Coronary artery (tissue), 2 donors: ENCODE results near the gene DACT1.
A peak's percentile ranks its signal among the peaks of the same experiment; 100 is the strongest.

Experiments
- DNase-seq: peaks from one replicate; pipeline ENCODE4 v3.0.0-alpha.2; 2017; ENCODE audit warnings: low spot score
- H3K27ac ChIP-seq, 2 donors: fragments of 200-600 bp; sonication (generic); one replicate each; pipeline ENCODE4 v1.5.1; 2016 to 2019
- H3K4me3 ChIP-seq: fragments of 200-600 bp; sonication (generic); 2 replicates; pipeline ENCODE4 v1.5.1; 2016; ENCODE audit warnings: mild to moderate bottlenecking, moderate library complexity
- TF ChIP-seq, protein P1 (sequence below): fragments of 200-600 bp; sonication (generic); IDR thresholded peaks from one replicate; pipeline ENCODE4 v1.5.1; 2019; ENCODE audit warnings: antibody characterized with exemption

Gene DACT1

DNA sequence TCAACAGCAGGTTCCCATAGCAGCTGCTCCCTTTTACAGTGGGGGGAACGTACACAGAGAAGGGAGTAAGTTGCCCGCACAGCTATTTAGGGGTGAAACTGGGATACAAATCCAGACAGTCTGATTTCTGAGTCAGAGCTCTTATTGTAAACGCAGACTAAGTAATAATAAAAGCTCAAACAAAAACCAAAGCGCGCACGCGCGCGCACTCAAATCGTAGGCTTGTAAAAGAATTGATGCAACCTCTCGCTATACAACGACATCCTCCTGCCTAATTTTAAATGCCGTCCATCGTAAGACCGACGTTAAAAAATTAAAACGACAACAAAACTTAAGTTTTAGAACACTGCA lies 747 bp upstream of the DACT1 start:
- Histone ChIP-seq H3K4me3 (peak overlapping the region; percentile 95), H3K27ac (peak overlapping the region; percentile 96 to 97)
- TF ChIP-seq, protein P1, sequence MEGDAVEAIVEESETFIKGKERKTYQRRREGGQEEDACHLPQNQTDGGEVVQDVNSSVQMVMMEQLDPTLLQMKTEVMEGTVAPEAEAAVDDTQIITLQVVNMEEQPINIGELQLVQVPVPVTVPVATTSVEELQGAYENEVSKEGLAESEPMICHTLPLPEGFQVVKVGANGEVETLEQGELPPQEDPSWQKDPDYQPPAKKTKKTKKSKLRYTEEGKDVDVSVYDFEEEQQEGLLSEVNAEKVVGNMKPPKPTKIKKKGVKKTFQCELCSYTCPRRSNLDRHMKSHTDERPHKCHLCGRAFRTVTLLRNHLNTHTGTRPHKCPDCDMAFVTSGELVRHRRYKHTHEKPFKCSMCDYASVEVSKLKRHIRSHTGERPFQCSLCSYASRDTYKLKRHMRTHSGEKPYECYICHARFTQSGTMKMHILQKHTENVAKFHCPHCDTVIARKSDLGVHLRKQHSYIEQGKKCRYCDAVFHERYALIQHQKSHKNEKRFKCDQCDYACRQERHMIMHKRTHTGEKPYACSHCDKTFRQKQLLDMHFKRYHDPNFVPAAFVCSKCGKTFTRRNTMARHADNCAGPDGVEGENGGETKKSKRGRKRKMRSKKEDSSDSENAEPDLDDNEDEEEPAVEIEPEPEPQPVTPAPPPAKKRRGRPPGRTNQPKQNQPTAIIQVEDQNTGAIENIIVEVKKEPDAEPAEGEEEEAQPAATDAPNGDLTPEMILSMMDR, result no peak
- DNase-seq, result peak; percentile 78

DNA sequence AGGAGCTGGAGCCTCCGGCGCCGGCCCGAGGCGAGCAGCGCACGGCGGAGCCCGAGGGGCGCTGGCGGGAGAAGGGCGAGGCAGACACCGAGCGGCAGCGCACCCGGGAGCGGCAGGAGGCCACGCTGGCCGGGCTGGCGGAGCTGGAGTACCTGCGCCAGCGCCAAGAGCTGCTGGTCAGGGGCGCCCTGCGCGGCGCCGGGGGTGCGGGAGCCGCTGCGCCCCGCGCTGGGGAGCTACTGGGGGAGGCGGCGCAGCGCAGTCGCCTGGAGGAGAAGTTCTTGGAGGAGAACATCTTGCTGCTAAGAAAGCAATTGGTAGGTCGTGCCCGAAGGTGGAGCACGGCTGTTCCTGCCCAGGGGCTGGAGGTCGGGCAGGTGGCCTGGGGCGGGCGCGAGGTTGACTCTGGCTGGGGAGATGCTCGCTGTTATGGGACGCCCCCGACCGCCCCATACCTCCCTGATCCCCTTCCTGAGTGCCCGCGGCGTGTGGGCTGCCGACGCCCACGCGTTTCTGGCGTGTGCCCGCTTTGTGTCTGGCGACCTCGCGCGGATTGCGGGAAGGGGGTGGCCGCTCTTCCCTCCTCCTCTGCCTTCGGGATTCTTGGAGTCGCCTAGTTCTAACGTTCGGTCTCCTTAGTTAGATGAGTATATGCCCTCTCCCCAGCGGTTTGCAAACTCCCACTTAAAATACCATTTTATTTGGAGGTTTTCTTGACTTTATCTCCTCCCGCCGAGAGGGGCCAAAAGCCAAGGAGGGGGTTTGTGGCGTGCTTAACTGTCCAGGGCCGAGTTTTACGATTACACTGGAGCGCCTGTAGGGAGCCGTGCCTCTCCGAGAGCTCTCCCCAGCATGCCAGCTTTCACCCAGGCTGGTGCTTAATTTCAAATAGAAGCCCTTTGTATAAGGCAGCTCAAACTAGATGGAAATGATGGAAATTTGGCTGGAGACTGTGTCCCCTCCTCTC lies 752 bp downstream of the DACT1 start:
- DNase-seq, result no peak
- peak overlapping the region; percentile 95 for H3K4me3 ChIP-seq
- TF ChIP-seq, protein P1, result no peak
- H3K27ac ChIP-seq, result peak overlapping the region; percentile 96 to 97

DNA sequence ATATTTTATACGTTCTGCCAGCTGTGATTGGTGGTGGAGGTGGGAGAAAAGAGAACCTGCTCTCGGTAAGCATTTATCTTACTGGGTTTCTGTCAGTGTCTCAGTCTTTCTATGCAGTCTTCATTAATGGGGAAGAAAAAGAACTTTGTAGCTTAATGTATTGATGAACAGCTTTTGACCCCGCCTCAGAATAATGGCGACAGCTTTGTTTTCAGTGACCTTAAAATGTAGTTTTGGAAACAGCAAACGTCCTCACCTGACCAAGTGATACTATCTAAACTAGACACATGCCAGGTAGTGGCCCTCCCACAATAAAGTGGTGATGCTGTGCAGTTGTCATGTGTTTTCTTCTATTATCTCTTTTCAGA lies 1.4 kb downstream of the DACT1 start:
- peak overlapping the region; percentile 95 for H3K4me3 ChIP-seq
- TF ChIP-seq, protein P1, result no peak
- H3K27ac ChIP-seq, result peak overlapping the region; percentile 96 to 97
- DNase-seq, result no peak

DNA sequence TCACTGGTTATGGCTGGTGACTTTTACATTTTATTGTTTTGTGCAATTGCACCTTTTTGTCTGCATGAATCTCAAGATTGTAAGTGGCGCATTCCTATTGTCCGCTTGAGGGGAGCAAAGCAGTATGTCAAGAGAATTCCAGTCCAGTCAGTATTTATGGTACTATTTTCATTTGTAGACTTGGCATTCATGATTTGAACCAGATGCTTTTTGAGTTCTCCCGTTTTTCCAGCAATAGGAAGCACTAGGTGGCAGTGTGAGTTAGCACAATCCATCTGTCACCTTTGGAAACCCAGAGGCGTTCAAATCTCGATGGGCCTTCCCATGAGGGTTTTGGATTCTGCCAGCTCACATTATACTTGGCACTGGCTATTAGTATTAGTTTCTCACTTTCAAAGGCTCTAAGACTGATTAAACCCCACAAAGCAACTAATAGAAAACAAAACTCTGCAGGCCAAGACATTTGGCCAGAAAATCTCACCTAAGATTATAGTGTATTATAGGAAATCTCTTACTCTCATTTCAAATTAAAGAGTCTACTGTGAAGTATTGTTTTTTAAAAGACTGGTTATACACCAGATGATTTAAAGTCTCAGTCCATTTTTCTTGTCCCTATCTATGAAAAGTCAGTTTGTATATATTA lies 2.2 kb downstream of the DACT1 start:
- TF ChIP-seq, protein P1, result peak; percentile 39
- no peak for DNase-seq
- H3K4me3 ChIP-seq, result peak overlapping the region; percentile 95
- peak overlapping the region in 1 of 2 donors; percentile 96 for H3K27ac ChIP-seq

DNA sequence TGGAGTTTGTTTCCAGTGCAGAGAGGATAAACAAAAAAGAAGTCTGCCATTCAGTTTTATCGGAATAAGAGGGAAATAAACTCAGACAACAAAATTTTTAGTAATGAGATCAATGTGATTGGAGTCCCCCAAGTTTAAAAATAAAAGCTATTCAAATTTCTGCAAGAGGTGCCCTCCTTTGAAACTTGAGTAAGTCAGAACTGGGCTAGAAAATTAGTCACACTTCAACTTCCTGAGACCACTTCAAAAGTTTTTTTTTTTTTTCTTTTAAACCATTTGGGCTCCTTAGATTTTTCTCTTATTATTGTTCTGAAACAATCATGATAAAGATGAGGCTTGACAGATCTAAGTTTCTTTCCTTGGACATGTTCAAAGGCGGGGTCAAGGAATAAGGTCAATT lies 3.2 kb downstream of the DACT1 start:
- Histone ChIP-seq H3K4me3 (no peak overlapping the region), H3K27ac (no peak overlapping the region)
- DNase-seq, result no peak
- TF ChIP-seq, protein P1, result no peak

DNA sequence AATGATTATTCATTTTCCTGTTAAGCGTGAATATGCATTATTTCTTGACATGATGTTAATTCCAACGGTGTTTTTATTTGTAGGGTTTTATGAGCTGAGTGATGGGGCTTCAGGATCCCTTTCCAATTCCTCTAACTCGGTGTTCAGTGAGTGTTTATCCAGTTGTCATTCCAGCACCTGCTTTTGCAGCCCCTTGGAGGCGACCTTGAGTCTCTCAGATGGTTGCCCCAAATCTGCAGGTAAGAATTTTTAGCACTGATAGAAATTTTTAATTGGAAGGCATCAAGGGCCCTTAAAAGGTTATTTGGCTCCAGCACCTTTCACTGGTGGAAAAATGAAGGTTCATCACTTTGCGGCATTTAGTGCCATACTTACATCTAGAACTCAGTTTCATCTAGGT lies 3.7 kb downstream of the DACT1 start:
- TF ChIP-seq, protein P1, result no peak
- no peak for DNase-seq
- no peak overlapping the region for H3K4me3 ChIP-seq
- no peak overlapping the region for H3K27ac ChIP-seq
